ENCODE measurements around the gene SLC36A1. TPM values are rescaled to one million over a fixed set of nuclear protein-coding genes. Genes with fewer than 3 reads are reported as not detected.

SLC36A1 gene
- total and polyA plus RNA-seq, 2 experiments from 2014 or later: 10.9 to 19.5 TPM

- Histone ChIP-seq H4K20me1 (ENCODE audit: insufficient read depth, poor library complexity, severe bottlenecking) (no peaks in the 10 kb centered on the region), H3K27ac (peak overlapping the region; percentile 35), H3K79me2 (peaks cover 64% of the 10 kb centered on the region), H3K4me1 (ENCODE audit: insufficient read depth) (peaks cover 23% of the 10 kb centered on the region), H3K4me2 (no peak overlapping the region), H3K9me2 (replicated peaks; ENCODE audit: insufficient read depth) (no peaks in the 10 kb centered on the region), H3K4me3 (no peak overlapping the region), H3K27me3 (no peaks in the 10 kb centered on the region), H3K36me3 (replicated peaks; ENCODE audit: insufficient read depth, low read depth) (no peaks in the 10 kb centered on the region), H2AFZ (no peak overlapping the region), H3K9me3 (ENCODE audit: low read depth) (no peaks in the 10 kb centered on the region)
- TF ChIP-seq EZH2 (IDR thresholded peaks at IDR 0.05; ENCODE audit: borderline replicate concordance) (no peak), EZH2phosphoT487 (IDR thresholded peaks at IDR 0.05; ENCODE audit: low read depth, severe bottlenecking, unreplicated experiment) (no peak), CTCF (IDR thresholded peaks at IDR 0.05; ENCODE audit: poor library complexity) (no peak)
- 65% methylated on average over 2 of the region's 2 CpGs for WGBS (ENCODE audit: low lambda C conversion rate, missing lambda C conversion rate)
- peak; percentile 23 for DNase-seq (ENCODE audit: low spot score)
Measured at GRCh38 chr5:151454166-151454565, 6.8 kb downstream of the SLC36A1 start.

GRCh38 chr5:151454889-151455288 lies 7.5 kb downstream of the SLC36A1 start:
- Histone ChIP-seq H3K36me3 (replicated peaks; ENCODE audit: insufficient read depth, low read depth) (no peaks in the 10 kb centered on the region), H3K27me3 (no peaks in the 10 kb centered on the region), H3K27ac (no peak overlapping the region), H4K20me1 (ENCODE audit: insufficient read depth, poor library complexity, severe bottlenecking) (no peaks in the 10 kb centered on the region), H3K79me2 (peaks cover 59% of the 10 kb centered on the region), H3K9me2 (replicated peaks; ENCODE audit: insufficient read depth) (no peaks in the 10 kb centered on the region), H3K4me2 (no peak overlapping the region), H2AFZ (no peak overlapping the region), H3K4me1 (ENCODE audit: insufficient read depth) (peaks cover 23% of the 10 kb centered on the region), H3K9me3 (ENCODE audit: low read depth) (no peaks in the 10 kb centered on the region), H3K4me3 (no peak overlapping the region)
- no peak for DNase-seq (ENCODE audit: low spot score)
- TF ChIP-seq CTCF (IDR thresholded peaks at IDR 0.05; ENCODE audit: poor library complexity): no peak
- 100% methylated on average over 3 of the region's 3 CpGs for WGBS (ENCODE audit: low lambda C conversion rate, missing lambda C conversion rate)

GRCh38 chr5:151456321-151456940 lies 9.0 kb downstream of the SLC36A1 start:
- Histone ChIP-seq H4K20me1 (ENCODE audit: insufficient read depth, poor library complexity, severe bottlenecking) (no peaks in the 10 kb centered on the region), H3K27me3 (no peaks in the 10 kb centered on the region), H3K79me2 (peaks cover 44% of the 10 kb centered on the region), H3K27ac (no peak overlapping the region), H3K9me2 (replicated peaks; ENCODE audit: insufficient read depth) (no peaks in the 10 kb centered on the region), H3K4me2 (no peak overlapping the region), H3K9me3 (ENCODE audit: low read depth) (no peaks in the 10 kb centered on the region), H3K36me3 (replicated peaks; ENCODE audit: insufficient read depth, low read depth) (no peaks in the 10 kb centered on the region), H3K4me1 (ENCODE audit: insufficient read depth) (peaks cover 22% of the 10 kb centered on the region), H3K4me3 (no peak overlapping the region), H2AFZ (no peak overlapping the region)
- no peak for TF ChIP-seq EZH2phosphoT487 (IDR thresholded peaks at IDR 0.05; ENCODE audit: low read depth, severe bottlenecking, unreplicated experiment)
- no peak for TF ChIP-seq EZH2 (IDR thresholded peaks at IDR 0.05; ENCODE audit: borderline replicate concordance)
- no peak for TF ChIP-seq CTCF (IDR thresholded peaks at IDR 0.05; ENCODE audit: poor library complexity)
- peak; percentile 23 for DNase-seq (ENCODE audit: low spot score)
- WGBS (ENCODE audit: low lambda C conversion rate, missing lambda C conversion rate): 81% methylated on average over 10 of the region's 10 CpGs
